Measurements from ENCODE around the gene ODC1.

Gene ODC1

DNA sequence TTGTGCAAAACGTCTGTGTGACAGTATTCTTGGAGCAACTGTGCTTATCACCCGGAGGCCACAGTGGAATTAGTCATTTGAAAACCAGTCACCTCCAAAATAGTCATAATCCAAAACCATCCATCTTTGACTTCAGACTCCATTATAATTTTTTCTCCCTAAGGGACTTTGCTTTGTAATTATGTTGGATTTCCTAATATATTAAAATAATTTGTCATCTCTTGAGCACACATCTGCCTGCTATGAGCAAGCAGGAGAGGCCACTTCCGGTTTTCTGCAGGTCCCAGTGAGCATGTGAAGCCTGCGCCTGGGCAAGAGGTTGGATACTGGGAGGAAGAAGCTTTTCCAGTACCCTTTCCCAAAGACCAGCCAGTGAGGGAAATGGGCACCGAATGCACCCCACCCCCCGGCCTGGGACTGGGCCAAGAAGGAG, 57.7 kb downstream of the ODC1 start:
- no peaks in the 10 kb centered on the region for H4K20me1 ChIP-seq (ENCODE audit: insufficient read depth, low read length)
- H3K9me3 ChIP-seq (ENCODE audit: low read length): no peaks in the 10 kb centered on the region
- TF ChIP-seq CTCF (IDR thresholded peaks at IDR 0.05; ENCODE audit: low read length) (no peak), EZH2 (IDR thresholded peaks at IDR 0.05; ENCODE audit: borderline replicate concordance, low read length) (no peak)
- H3K27ac ChIP-seq (ENCODE audit: low read depth, low read length, poor library complexity, severe bottlenecking): no peak overlapping the region
- no peak overlapping the region for H3K9ac ChIP-seq (ENCODE audit: low read length)
- H3K9me2 ChIP-seq (ENCODE audit: low read depth, low read length): no peaks in the 10 kb centered on the region
- no peaks in the 10 kb centered on the region for H3K36me3 ChIP-seq (ENCODE audit: insufficient read depth, low read length)
- H3F3A ChIP-seq (ENCODE audit: insufficient read depth, low read length): no peaks in the 10 kb centered on the region
- H2AFZ ChIP-seq (ENCODE audit: low read length): no peak overlapping the region
- no peaks in the 10 kb centered on the region for H3K4me1 ChIP-seq (ENCODE audit: insufficient read depth, low read length, severe bottlenecking)
- no peak overlapping the region for H3K4me3 ChIP-seq (ENCODE audit: low read depth, low read length, poor library complexity, severe bottlenecking)
- no peak overlapping the region for H3K4me2 ChIP-seq (ENCODE audit: low read length)
- peaks cover 7% of the 10 kb centered on the region; the same call in 1 of the 2 replicates for H3K27me3 ChIP-seq (ENCODE audit: insufficient read depth, low read length)
- no peaks in the 10 kb centered on the region for H3K79me2 ChIP-seq (ENCODE audit: insufficient read depth, low read length)
